Coronary artery (tissue), 2 donors: Measurements from ENCODE around the gene RIMS4.

Experiments used
- DNase-seq: peaks from one replicate; pipeline ENCODE4 v3.0.0-alpha.2; 2017; ENCODE audit warnings: low spot score
- H3K27ac ChIP-seq, 2 donors: fragments of 200-600 bp; sonication (generic); one replicate each; pipeline ENCODE4 v1.5.1; 2016 to 2019
- H3K4me3 ChIP-seq: fragments of 200-600 bp; sonication (generic); 2 replicates; pipeline ENCODE4 v1.5.1; 2016; ENCODE audit warnings: mild to moderate bottlenecking, moderate library complexity
- CTCF ChIP-seq: fragments of 200-600 bp; sonication (generic); IDR thresholded peaks from one replicate; pipeline ENCODE4 v1.5.1; 2019; ENCODE audit warnings: antibody characterized with exemption

The RIMS4 gene

GRCh38 chr20:44759595-44759994 lies 50.8 kb downstream of the RIMS4 start:
- DNase-seq, result no peak
- no peak for TF ChIP-seq CTCF
- Histone ChIP-seq H3K27ac (no peak overlapping the region), H3K4me3 (no peak overlapping the region)

- no peak for TF ChIP-seq CTCF
- no peak for DNase-seq
- H3K4me3 ChIP-seq, result no peak overlapping the region
- H3K27ac ChIP-seq, result no peak overlapping the region
These were observed 51.9 kb downstream of the RIMS4 start for GRCh38 chr20:44758247-44759101.

- Histone ChIP-seq H3K27ac (no peak overlapping the region), H3K4me3 (no peak overlapping the region)
- no peak for TF ChIP-seq CTCF
- DNase-seq, result no peak
These were observed 53.4 kb downstream of the RIMS4 start for GRCh38 chr20:44756956-44757355.

GRCh38 chr20:44756011-44756688 lies 54.2 kb downstream of the RIMS4 start:
- TF ChIP-seq CTCF, result no peak
- no peak for DNase-seq
- no peak overlapping the region for H3K27ac ChIP-seq

GRCh38 chr20:44754554-44754953 lies 55.8 kb downstream of the RIMS4 start:
- no peak for DNase-seq
- TF ChIP-seq CTCF, result no peak
- Histone ChIP-seq H3K27ac (no peak overlapping the region), H3K4me3 (no peak overlapping the region)

More at GRCh38 chr20:44756011-44756688, 54.2 kb downstream of the RIMS4 start:
- no peak overlapping the region for H3K4me3 ChIP-seq

- no peak for DNase-seq
- TF ChIP-seq CTCF, result no peak
These were observed 58.0 kb downstream of the RIMS4 start for GRCh38 chr20:44752099-44752931.

More at GRCh38 chr20:44752099-44752931, 58.0 kb downstream of the RIMS4 start:
- Histone ChIP-seq H3K27ac (no peak overlapping the region), H3K4me3 (no peak overlapping the region)
